Measurements from ENCODE around the gene MXRA8.

MXRA8 gene

GRCh38 chr1:1348420-1349255, 9.7 kb downstream of the MXRA8 start:
- no peak for DNase-seq

DNA sequence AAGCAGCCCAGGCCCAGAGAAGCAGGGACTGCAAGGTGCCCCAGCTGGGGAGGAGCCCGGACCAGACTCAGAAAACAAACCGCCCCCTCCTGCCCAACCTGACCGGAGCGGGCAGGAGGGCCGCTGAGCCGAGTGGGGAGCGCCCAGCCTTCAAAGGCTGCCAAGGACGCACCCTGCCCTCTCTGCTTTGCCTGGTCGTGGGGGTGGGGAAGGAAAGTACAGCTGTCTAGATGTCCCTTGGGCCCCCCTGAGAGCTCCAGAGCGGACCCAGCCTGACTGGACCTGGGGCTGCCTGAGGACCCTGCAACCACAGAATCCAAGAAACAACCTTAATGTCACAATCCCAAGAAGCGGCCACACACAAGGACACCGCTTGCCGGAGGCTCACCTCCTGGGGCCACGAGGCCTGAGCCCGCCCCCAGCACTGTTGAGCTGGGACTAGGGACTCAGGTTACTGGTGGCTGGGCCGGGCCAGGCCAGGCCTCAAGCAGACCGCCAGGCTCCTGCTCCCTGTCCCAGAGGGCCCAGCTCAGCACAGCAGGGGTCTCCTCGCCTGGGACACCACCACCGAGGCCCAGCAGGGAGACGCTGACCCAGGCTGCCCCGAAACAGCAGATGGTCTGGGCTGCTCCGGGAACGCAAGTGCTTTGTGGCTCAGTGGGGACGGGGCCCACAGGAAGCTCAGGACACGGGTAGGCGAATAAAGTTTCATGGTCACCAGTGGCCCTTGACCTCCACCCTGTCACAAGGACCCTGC, 10.5 kb downstream of the MXRA8 start:
- no peak for DNase-seq

DNA sequence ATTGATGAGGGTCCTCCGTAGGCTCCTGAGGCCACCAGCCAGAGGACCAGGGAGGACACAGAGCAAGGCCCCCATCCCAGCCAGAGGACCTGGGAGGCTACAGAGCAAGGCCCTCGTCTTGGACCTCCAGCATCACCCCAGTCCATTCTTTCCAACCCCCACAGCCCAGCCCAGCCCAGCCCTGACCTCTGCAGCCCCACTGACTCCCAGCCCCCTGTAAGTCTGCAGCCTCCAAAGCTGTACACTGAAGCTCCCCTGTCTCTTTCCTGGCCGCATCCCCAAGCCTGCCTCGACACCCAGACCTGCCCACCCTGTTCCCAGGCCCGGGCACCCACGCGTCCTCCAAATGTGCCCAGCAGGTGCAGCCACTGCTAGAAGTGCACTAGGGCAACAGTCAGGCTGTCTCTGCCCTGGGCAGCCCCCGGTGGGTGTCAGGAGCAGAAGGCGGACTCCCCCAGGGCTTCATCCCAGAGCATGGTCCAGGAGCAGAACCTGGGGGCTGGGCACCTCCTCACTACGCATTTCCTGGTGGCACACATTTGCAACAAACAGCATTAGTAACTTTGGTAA, 11.2 kb downstream of the MXRA8 start:
- DNase-seq = no peak

DNA sequence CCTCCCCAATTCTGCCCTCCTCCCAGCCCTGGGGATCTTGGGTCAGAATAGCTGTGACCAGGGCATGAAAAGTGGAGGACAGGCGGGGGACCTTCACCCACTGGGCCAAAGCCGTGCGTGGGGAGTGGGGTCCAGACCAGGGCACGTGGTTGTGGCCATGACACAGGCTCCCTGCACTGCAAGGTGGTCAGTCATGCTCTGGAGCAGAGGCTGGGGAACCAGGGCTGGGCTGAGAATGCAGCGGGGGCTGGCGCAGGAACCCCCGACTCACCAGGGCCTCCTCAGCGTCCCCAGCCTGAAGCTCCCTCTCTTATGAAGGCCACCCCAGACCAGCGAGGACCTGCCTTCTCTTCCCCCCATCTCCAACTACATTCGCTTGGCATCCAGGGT, 11.9 kb downstream of the MXRA8 start:
- no peak for DNase-seq

GRCh38 chr1:1345860-1346500, 12.4 kb downstream of the MXRA8 start:
- no peak for DNase-seq

- no peak for DNase-seq
Observed at GRCh38 chr1:1345384-1345783, 13.0 kb downstream of the MXRA8 start.

DNA sequence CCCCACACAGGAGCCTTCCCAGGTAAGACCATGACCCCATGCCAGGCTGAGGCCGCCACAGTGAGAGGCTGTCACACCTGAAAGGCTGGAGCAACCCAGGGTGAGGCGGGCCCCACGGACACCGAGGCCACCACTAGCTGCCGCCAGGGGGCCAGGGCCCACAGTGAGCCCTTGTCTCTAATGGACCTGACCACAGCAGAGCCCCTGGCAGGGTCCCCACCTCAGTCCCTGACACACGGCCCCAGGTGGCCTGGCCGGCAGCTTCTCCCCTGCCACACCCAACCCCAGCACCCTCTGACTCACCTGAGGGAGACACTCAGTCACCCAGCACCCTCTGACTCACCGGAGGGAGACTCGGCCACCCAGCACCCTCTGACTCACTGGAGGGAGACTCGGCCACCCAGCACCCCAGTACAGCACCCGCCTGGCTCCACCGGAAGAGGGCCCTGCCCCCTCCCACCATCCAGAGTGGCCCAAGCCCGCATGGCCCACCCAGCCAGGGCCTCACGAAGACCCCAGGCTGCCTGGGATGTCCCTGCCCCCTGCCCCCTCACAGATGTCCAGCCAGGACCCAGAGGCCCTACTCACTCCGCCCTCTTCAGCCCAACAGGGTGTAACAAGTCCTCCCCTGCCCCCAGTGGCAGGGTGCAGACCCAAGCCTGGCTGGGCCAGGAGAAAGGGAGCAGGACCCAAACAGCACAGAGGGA, 13.5 kb downstream of the MXRA8 start:
- no peak for DNase-seq

DNA sequence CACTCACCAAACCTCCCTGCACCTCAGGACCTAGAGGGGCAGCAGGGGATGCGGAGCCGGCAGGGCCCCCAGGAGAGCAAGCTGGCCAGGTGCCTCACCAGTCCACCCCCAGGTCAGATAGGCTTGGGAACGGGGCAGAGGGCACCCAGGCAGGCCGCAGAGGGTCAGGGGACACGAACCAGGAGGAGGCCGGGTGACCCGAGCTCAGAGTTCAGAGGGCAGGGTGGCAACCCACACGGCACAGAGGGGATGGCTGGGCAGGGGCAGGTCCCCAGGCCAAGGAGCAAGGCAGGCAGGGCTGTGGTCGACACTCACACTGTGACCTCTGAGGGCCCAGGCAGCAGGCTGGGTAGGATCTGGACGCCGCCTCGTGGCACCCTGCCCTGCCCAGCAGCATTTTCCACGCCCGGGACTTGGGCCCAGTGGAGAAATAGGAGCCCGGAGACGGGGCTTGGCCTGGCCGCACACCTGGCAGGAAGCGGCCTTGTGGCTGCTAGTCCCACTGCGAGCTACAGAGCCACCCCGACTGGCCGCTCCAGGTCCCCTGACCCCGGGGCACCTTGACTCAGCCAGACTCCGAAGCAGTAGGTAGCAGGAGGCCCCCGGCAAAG, 14.4 kb downstream of the MXRA8 start:
- DNase-seq = no peak

DNA sequence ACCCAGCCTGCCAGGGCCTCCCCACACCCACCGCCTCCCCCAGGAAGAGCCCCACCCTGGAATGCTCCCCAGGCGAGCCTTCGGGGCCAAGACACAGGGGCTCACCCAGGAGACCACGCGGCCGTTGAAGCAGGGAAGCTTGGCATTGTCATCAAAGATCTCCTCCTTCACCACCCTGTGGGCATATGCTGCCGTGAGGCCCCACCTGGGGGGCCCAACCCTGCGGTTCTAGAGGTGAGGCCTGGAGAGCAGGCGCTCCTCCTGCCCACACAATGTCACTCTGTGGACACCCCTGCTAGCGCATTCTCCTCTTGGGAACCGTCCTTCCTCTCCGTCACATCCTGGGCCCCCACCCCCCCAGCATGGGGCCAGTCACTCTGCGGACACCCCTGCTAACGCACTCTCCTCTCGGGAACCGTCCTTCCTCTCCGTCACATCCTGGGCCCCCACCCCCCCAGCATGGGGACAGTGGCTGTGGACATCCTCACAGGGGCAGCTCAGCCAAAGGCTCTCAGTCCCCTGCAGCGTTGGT, 15.7 kb downstream of the MXRA8 start:
- DNase-seq = no peak

DNA sequence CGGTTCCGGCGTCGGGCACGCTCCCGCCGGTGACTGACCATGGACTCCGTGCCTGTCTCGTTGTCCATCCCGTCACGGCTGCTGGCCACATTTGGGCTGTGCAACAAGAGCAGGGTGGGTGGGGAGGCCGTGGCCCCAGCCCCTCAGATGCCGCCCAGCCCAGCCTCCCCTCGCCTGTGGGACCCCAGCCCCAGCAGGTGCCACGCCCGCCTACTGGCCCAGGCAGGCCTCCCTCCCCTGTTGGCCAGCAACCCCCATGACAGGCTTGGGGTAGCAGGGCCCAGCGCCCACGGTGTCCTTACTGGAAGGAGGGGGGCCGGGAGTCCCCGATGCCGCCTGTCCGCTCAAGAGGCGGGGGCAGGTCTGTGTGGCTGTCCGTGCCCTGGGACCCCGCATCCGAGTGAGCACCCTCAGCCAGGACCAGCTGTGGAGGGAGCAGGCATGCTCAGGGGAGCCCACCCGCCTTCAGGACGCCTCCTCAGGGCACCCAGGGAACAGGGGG, 16.2 kb downstream of the MXRA8 start:
- no peak for DNase-seq

- DNase-seq = no peak
Observed at GRCh38 chr1:1341549-1342021, 16.8 kb downstream of the MXRA8 start.

GRCh38 chr1:1340791-1341548, 17.4 kb downstream of the MXRA8 start:
- DNase-seq = no peak

- no peak for DNase-seq
Observed at GRCh38 chr1:1340185-1340584, 18.2 kb downstream of the MXRA8 start.

DNA sequence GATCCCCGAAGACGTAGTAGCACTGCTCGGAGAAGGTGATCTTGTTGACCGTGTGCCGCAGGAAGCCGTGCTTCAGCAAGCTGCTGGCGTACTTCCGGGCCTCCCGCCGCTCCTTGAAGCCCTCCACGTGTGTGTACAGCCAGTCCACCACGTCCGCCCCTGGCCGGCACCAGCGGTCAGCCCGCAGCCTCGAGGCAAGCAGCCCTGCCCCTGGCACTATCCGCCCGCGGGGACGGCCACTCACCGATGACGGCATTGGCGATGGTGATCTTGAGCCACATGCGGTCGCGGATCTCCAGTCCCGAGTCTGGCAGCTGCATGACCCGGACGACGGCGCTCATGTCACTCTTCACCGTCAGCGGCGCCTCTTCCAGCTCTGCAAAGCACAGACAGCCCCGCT, 20.1 kb downstream of the MXRA8 start:
- no peak for DNase-seq

DNA sequence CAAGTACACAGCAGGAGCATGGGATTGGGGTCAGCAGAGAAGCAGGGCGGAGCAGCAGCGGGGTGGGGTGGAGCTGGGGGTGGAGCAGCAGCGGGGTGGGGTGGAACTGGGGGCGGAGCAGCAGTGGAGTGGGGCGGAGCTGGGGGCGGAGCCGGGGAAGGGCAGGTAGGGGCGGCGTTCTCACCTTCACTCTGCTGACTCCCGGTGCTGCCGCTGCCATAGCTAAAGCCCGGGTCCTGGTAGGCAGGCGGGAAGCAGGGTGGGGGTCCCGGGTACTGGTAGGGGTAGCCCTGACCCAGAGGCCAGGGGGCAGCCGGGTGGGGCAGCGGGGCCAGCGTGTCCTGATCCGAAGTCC, 20.6 kb downstream of the MXRA8 start:
- no peak for DNase-seq

DNA sequence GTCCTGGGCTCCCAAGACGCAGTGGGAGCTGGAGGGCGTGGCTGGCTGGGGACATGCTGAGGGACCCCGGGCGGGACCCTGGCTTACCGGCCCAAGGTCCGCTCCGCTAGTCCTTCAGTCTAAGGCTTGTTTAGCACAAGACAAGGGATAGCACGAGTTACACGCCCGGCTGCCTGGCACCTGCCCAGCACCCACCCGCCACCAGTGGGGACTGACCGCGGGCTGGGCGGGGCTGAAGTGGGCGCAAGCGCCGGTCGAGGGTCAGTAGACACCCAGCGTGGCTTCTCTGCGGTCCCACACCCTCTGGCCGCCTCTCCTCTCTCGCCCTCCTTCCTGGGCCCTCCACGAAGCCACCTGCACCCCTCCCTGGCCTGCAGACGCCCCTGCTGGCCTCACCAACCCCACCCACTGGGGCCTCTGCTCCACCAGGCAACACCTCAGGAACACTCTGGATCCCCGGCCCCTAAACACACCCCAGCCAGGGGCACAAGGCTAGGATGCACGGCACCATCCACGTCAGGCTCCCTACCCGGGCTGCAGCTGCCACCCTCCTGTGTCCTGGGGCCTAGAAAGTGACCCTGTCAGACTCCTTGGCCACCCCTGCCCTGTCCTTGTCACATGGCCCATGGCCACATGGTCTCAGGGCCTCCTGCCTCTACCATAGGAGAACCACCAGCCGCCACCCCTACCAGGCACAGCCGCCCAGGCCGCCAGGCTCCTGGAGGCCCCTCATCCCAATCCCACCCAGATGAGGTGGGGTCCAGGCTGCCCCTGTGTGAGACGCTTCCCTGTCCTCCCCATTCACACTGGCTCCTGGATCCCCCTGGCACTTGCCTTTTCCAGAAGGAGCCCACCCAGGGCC, 21.2 kb downstream of the MXRA8 start:
- DNase-seq = no peak

DNA sequence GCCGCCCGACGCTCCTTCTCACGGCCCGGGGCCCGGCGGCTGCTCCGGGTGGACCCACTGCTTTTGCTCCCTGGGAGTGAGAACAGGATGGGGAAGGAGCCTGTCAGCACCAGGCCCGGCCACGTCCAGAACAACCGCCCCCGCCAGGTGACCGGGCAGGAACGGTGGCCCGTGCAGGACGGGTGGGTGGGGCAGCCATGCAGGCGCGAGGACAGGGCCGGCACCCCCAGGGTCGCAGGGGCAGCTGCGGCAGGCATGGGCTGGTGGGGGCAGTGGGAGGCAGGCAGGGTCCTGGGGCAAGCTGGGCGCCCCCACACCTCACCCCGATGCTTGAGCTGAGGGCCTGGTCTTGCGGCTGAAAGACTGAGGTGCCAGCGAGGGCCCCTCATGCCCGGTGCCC, 21.9 kb downstream of the MXRA8 start:
- DNase-seq = no peak

DNA sequence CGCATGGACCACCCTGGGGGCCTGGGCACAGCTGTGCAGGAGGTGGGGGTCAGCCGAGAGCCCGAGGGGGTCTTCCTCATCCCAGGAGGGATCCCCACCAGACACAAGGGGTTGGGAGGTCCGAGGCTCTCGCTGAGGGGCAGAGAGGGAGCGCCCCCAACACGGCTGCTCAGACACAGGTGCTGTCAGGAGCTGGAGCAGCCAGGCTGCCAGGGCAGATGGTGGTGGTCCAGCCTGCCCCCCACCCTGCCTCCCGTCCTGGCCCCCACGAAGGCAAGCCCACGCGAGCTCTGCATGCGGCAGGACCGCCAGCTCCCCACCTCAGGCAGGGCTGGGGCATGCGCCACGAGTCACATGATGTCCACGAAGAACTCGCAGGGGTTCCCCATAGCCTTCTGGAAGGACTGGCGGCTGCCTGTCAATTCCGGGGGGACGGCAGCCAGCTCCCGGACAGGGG, 22.5 kb downstream of the MXRA8 start:
- DNase-seq = no peak

DNA sequence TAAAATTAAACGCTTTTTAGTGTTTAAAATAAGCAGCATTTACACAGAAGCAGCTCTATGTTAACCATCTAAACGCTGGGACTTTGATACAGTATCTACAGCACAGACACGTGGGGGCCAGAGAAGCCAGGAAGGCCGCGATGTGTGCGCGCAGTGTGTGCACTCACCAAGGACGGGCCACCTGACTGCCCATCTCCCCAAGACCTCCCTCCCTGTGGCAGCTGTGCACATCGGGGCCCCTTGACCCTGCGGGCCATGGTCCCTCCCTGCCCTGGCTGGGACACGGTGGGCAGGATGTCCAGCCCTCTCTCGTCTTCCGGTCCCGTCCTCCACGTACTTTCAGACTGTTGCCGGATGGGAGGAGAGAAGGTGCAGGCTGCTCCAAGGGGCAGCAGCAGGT, 23.1 kb downstream of the MXRA8 start:
- DNase-seq = no peak

- no peak for DNase-seq
Observed at GRCh38 chr1:1334835-1335234, 23.5 kb downstream of the MXRA8 start.

Data from NCI-H446 treated with DMSO at 0.1 percent for 48 hours (cell line).